K562 (cell line): Measurements from ENCODE around the gene PINK1. TPM values are rescaled to one million over a fixed set of nuclear protein-coding genes. Genes with fewer than 3 reads are reported as not detected.

ENCODE experiments used
- ATAC-seq: fragments of 200-7000 bp; cut with Tn5 transposase; 3 replicates; pipeline ENCODE4 v1.9.1; 2020; ENCODE audit warnings: moderate library complexity
- BruUV-seq: library from RNA; stranded (reverse); fragments of 400-500 nt; replicated peaks from 2 replicates; lab custom pipeline; 2021; lab: Mats Ljungman, UMichigan
- CTCF ChIA-PET: fragments of 300-600 bp; formaldehyde crosslinking; extraction: SDS; loops from one replicate; lab custom pipeline; 2021; ENCODE audit warnings: low intra/inter-chr PET ratio; lab: Yijun Ruan, JAX
- POLR2A ChIA-PET: fragments of 300-600, 350-650 bp; sonication (Branson Sonifier 250); formaldehyde crosslinking; extraction: SDS; loops from one replicate; lab custom pipeline; 2021; ENCODE audit warnings: antibody characterized with exemption, inconsistent platforms; lab: Yijun Ruan, JAX
- DNase-seq, 4 experiments: peaks; one replicate each; pipeline versions ENCODE4 v3.0.0 to v3.0.0-alpha.2; 2011 to 2018; ENCODE audit warnings: low spot score in 3 of 4, mixed read lengths in 3 of 4; ENCODE audit errors: extremely low read depth in 1 of 4
- FAIRE-seq: peaks from 2 replicates; lab custom pipeline; 2011; peaks lifted over from hg19 to GRCh38; lab: Jason Lieb, UNC
- H2AFZ ChIP-seq: 2 replicates; pipeline ENCODE4 v1.6.0; 2011; ENCODE audit warnings: low read depth, low read length, control low read depth, inconsistent platforms
- H3K27ac ChIP-seq: fragments of 200-600 bp; 3 replicates; pipeline ENCODE4 v1.8.0; 2011; ENCODE audit warnings: low read depth, mild to moderate bottlenecking, control low read depth, inconsistent platforms, low read length, moderate library complexity, mixed read lengths; ENCODE audit errors: extremely low read depth
- H3K27me3 ChIP-seq, 2 experiments: fragments of 300-600 bp in 1 of 2; 2 replicates in 1 of 2; 3 replicates in 1 of 2; pipeline versions ENCODE4 v1.6.0 to v1.8.0; 2011; ENCODE audit warnings: inconsistent platforms in 2 of 2, low read length in 2 of 2, mild to moderate bottlenecking in 1 of 2, mixed read lengths in 1 of 2, moderate library complexity in 1 of 2; ENCODE audit not compliant: control insufficient read depth in 2 of 2, insufficient read depth in 2 of 2
- H3K36me3 ChIP-seq: fragments of 300-600 bp; 3 replicates; pipeline ENCODE4 v1.8.0; 2011; ENCODE audit warnings: mild to moderate bottlenecking, low read length, inconsistent platforms; ENCODE audit not compliant: control insufficient read depth, insufficient read depth
- H3K4me1 ChIP-seq, 2 experiments: fragments of 200-600 bp in 1 of 2; replicated peaks in 1 of 2; 2 replicates in 1 of 2; 3 replicates in 1 of 2; pipeline versions ENCODE4 v1.5.1 to v1.8.0; 2011; ENCODE audit warnings: inconsistent platforms in 2 of 2, low read length in 2 of 2, mild to moderate bottlenecking in 1 of 2, mixed read lengths in 1 of 2, moderate library complexity in 1 of 2; ENCODE audit not compliant: control insufficient read depth in 2 of 2, insufficient read depth in 2 of 2
- H3K4me2 ChIP-seq: 2 replicates; pipeline ENCODE4 v1.6.1; 2011; ENCODE audit warnings: low read length, control low read depth, inconsistent platforms, mixed read lengths; ENCODE audit not compliant: insufficient read depth
- H3K4me3 ChIP-seq: fragments of 200-600 bp; sonication (generic), shearing (Covaris generic); 2 replicates; pipeline ENCODE4 v1.5.1; 2016; ENCODE audit warnings: control low read depth, inconsistent platforms
- H3K79me2 ChIP-seq: fragments of 200-600 bp; 3 replicates; pipeline ENCODE4 v1.8.0; 2011; ENCODE audit warnings: low read length, inconsistent platforms; ENCODE audit not compliant: control insufficient read depth, insufficient read depth
- H3K9ac ChIP-seq, 2 experiments: 2 replicates each; pipeline versions ENCODE4 v1.6.0 to v1.6.1; 2011; ENCODE audit warnings: low read depth in 2 of 2, low read length in 2 of 2, control low read depth in 1 of 2, inconsistent platforms in 1 of 2, mild to moderate bottlenecking in 1 of 2, mixed read lengths in 1 of 2; ENCODE audit not compliant: insufficient read depth in 1 of 2
- H3K9me1 ChIP-seq: one replicate; pipeline ENCODE4 v1.6.0; 2011; ENCODE audit warnings: inconsistent platforms, mild to moderate bottlenecking, low read length, moderate library complexity; ENCODE audit not compliant: control insufficient read depth, insufficient read depth
- H3K9me3 ChIP-seq: replicated peaks from 2 replicates; pipeline ENCODE4 v1.5.1; 2011; ENCODE audit warnings: low read depth, low read length, inconsistent platforms; ENCODE audit not compliant: control insufficient read depth, insufficient read depth
- H4K20me1 ChIP-seq: replicated peaks from 2 replicates; pipeline ENCODE4 v1.6.1; 2011; ENCODE audit warnings: low read length, inconsistent platforms, mixed read lengths; ENCODE audit not compliant: control insufficient read depth, insufficient read depth
- CBFA2T2 ChIP-seq: fragments of 450-650 bp; conservative IDR thresholded peaks from 2 replicates; pipeline ENCODE4 v1.6.1; 2017; ENCODE audit warnings: mild to moderate bottlenecking
- DNMT1 ChIP-seq: fragments of 450-650 bp; IDR thresholded peaks from 2 replicates; pipeline ENCODE4 v1.6.1; 2016; ENCODE audit warnings: antibody characterized with exemption, mild to moderate bottlenecking
- FOXA3 ChIP-seq, 2 experiments: fragments of 450-650 bp in 1 of 2; sonication (generic) in 1 of 2; formaldehyde crosslinking; IDR thresholded peaks in 1 of 2; conservative IDR thresholded peaks in 1 of 2; 2 replicates each; pipeline versions ENCODE4 v1.4.0 to v1.8.0; 2020 to 2022; ENCODE audit warnings: mild to moderate bottlenecking in 2 of 2, missing genetic modification reagents in 1 of 2
- HMG20B ChIP-seq: fragments of 250-450 bp; sonication (Bioruptor Pico); IDR thresholded peaks from 2 replicates; pipeline ENCODE4 v1.5.0; 2021; ENCODE audit warnings: mild to moderate bottlenecking
- NR0B1 ChIP-seq: fragments of 450-650 bp; IDR thresholded peaks from one replicate; pipeline ENCODE4 v1.6.1; 2018; ENCODE audit warnings: mild to moderate bottlenecking, moderate library complexity; ENCODE audit not compliant: partially characterized antibody
- RERE ChIP-seq: sonication (generic); formaldehyde crosslinking; IDR thresholded peaks from 2 replicates; pipeline ENCODE4 v1.8.0; 2023; ENCODE audit warnings: missing genetic modification reagents, mild to moderate bottlenecking, borderline replicate concordance
- SAP30 ChIP-seq: fragments of 200-600 bp; sonication (generic); IDR thresholded peaks from 2 replicates; pipeline ENCODE4 v1.6.1; 2012; ENCODE audit warnings: borderline replicate concordance, low read depth, mild to moderate bottlenecking, moderate library complexity, low read length, control low read depth, inconsistent platforms; ENCODE audit not compliant: insufficient read depth, poor library complexity, severe bottlenecking
- SIN3A ChIP-seq, 2 experiments: fragments of 150-350 bp in 1 of 2; IDR thresholded peaks; 2 replicates each; pipeline ENCODE4 v1.6.1; 2011 to 2016; ENCODE audit warnings: borderline replicate concordance in 2 of 2, low read depth in 2 of 2, low read length in 2 of 2, mild to moderate bottlenecking in 2 of 2, moderate library complexity in 2 of 2; ENCODE audit not compliant: control insufficient read depth in 1 of 2
- SMAD2 ChIP-seq: fragments of 150-350 bp; IDR thresholded peaks from 2 replicates; pipeline ENCODE4 v1.6.1; 2014; ENCODE audit warnings: low read depth, mild to moderate bottlenecking, low read length
- THRAP3 ChIP-seq: fragments of 450-650 bp; IDR thresholded peaks from 2 replicates; pipeline ENCODE4 v1.6.1; 2016; ENCODE audit warnings: mild to moderate bottlenecking, inconsistent platforms, borderline replicate concordance
- TRIM25 ChIP-seq: fragments of 450-650 bp; IDR thresholded peaks from 2 replicates; pipeline ENCODE4 v1.7.0; 2016; ENCODE audit warnings: borderline replicate concordance
- ZNF695 ChIP-seq: fragments of 450-650 bp; formaldehyde crosslinking; IDR thresholded peaks from 2 replicates; pipeline ENCODE4 v1.4.0; 2020; ENCODE audit warnings: mild to moderate bottlenecking, moderate library complexity
- WGBS: fragments of 100-300 bp; shearing (Covaris generic); methylation state at CpG from one replicate; pipeline ENCODE4 v1.1.6; 2016; ENCODE audit warnings: low coverage, mixed read lengths; ENCODE audit not compliant: insufficient coverage; ENCODE audit errors: missing lambda C conversion rate; 5-methylcytosine and 5-hydroxymethylcytosine counted together
- in situ Hi-C: fragments of 300-500 bp; cut with MboI; formaldehyde crosslinking; loops from 4 replicates; pipeline ENCODE4 v1.15.0; 2018; ENCODE audit warnings: inconsistent platforms, mixed read lengths
- intact Hi-C: fragments of 100-400 bp; cut with micrococcal nuclease; formaldehyde crosslinking; loops from 2 replicates; pipeline ENCODE4 v1.14.2; 2022
- polyA plus RNA-seq, 8 experiments: library from polyadenylated mRNA; depleted of rRNA in 4 of 8; stranded (reverse) in 5 of 8; unstranded in 3 of 8; fragments of >200 nt; fragmentation: Nextera tagmentation in 2 of 8; fragmentation: Illumina TruSeq in 1 of 8; extraction: Ambion mirVana in 2 of 8; extraction: Trizol in 1 of 8; gene quantifications; 2 replicates each; pipeline versions ENCODE4 v1.2.1 to v1.2.3, GENCODE V29; 2011 to 2014; ENCODE audit warnings: inconsistent platforms in 1 of 8, missing spikeins in 1 of 8
- total RNA-seq, 7 experiments: library from RNA; depleted of rRNA in 6 of 7; stranded (reverse); fragments of >200 nt in 6 of 7; fragmentation: Illumina TruSeq in 2 of 7; extraction: Trizol in 2 of 7; gene quantifications; 2 replicates each; pipeline versions ENCODE4 v1.2.1 to v1.2.3, GENCODE V29; 2011 to 2021; ENCODE audit warnings: low replicate concordance in 1 of 7

Gene PINK1
- total and polyA plus RNA-seq, 9 of the 15 experiments (the other 6 are each of a cell fraction or from before 2014, with no cell fraction given): 1.5 to 11.3 (median 6.8) TPM

- Histone ChIP-seq H3K27me3 (peaks cover 23 to 24% of the 10 kb centered on the region in 2 experiments), H3K79me2 (no peaks in the 10 kb centered on the region), H3K36me3 (no peaks in the 10 kb centered on the region), H3K4me1 (peaks cover 2 to 6% of the 10 kb centered on the region in 2 experiments; a peak in 2 of 5 replicates), H3K9ac (no peak overlapping the region), H3K9me3 (no peaks in the 10 kb centered on the region), H3K4me2 (no peak overlapping the region), H3K9me1 (no peaks in the 10 kb centered on the region), H3K4me3 (no peak overlapping the region), H2AFZ (no peak overlapping the region), H3K27ac (no peak overlapping the region), H4K20me1 (no peaks in the 10 kb centered on the region)
- in situ Hi-C loops: no loop called here
- FAIRE-seq (no peak), ATAC-seq (no peak), DNase-seq (no peak)
- ChIA-PET CTCF (no interaction called here), POLR2A (interaction anchor here (0.7 to 1.6 kb wide), 5 partner anchors 9 to 42 kb away, joined by 3 to 4 read pairs (median 3); no protein-coding TSS in a partner anchor)
- no TSS peak for BruUV-seq
- intact Hi-C loops: no loop called here
- 21% methylated on average over 6 of the region's 6 CpGs for WGBS
- no peak for TF ChIP-seq DNMT1
- no peak for TF ChIP-seq NR0B1
- TF ChIP-seq SAP30: no peak
- no peak for TF ChIP-seq RERE (CRISPR knock-in tag)
- no peak for TF ChIP-seq HMG20B (CRISPR knock-in tag)
- TF ChIP-seq ZNF695 (CRISPR knock-in tag): no peak
- TF ChIP-seq FOXA3 (CRISPR knock-in tag; conservative IDR thresholded peaks at IDR 0.05 in 1 of 2, IDR thresholded peaks at IDR 0.05 in 1 of 2): no peak
- TF ChIP-seq TRIM25: no peak
- no peak for TF ChIP-seq CBFA2T2
- TF ChIP-seq SIN3A (IDR thresholded peaks at IDR 0.05; ENCODE audit: borderline replicate concordance in 2 of 2, control insufficient read depth in 1 of 2, low read depth in 2 of 2, low read length in 2 of 2): no peak
- no peak for TF ChIP-seq SMAD2
- no peak for TF ChIP-seq THRAP3
Measured at GRCh38 chr1:20609541-20609940, 23.7 kb upstream of the PINK1 start.
